Epithelial cell of esophagus (primary cell): Measurements from ENCODE around the gene UVRAG.

Source experiments
- DNase-seq: peaks from one replicate; pipeline ENCODE4 v3.0.0; 2010; ENCODE audit warnings: low read depth
- H3K4me3 ChIP-seq: 2 replicates; pipeline ENCODE4 v1.5.1; 2011; ENCODE audit warnings: mild to moderate bottlenecking, low read length, control low read depth
- TF ChIP-seq, protein P1 (sequence below): IDR thresholded peaks from 2 replicates; pipeline ENCODE4 v1.5.1; 2011; ENCODE audit warnings: low read depth, mild to moderate bottlenecking, low read length, control low read depth, inconsistent platforms; ENCODE audit not compliant: insufficient read depth; ENCODE audit errors: missing control alignments

The UVRAG gene

DNA sequence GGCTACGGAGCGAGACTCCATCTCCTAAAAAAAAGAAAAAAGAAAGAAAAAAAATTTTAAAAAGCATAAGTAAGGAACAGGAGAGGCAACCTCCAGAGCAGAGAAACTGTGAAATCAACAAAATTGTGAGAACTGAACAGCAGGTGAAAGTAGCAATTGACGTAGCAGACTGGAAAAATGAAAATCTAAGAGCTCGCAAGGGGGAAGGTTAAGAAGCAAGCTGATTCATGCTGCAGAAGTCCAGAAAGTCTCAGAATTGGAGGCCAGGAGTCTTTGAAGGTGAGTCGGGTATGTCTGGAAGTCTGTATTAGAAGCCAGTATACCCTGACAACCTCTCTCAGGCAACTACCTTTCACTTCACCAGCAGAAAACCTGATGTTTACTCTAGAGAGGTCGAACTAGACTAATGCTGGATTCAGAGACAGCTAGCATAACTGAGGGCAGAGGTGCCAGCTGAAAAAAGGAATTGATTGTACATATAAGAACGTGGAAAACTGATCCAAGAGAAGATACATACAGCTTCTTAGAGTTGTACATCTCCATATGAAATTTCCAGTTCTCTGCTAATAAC is 229.8 kb downstream of the UVRAG start:
- TF ChIP-seq, protein P1, sequence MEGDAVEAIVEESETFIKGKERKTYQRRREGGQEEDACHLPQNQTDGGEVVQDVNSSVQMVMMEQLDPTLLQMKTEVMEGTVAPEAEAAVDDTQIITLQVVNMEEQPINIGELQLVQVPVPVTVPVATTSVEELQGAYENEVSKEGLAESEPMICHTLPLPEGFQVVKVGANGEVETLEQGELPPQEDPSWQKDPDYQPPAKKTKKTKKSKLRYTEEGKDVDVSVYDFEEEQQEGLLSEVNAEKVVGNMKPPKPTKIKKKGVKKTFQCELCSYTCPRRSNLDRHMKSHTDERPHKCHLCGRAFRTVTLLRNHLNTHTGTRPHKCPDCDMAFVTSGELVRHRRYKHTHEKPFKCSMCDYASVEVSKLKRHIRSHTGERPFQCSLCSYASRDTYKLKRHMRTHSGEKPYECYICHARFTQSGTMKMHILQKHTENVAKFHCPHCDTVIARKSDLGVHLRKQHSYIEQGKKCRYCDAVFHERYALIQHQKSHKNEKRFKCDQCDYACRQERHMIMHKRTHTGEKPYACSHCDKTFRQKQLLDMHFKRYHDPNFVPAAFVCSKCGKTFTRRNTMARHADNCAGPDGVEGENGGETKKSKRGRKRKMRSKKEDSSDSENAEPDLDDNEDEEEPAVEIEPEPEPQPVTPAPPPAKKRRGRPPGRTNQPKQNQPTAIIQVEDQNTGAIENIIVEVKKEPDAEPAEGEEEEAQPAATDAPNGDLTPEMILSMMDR, result no peak
- no peak overlapping the region for H3K4me3 ChIP-seq
- DNase-seq, result no peak

DNA sequence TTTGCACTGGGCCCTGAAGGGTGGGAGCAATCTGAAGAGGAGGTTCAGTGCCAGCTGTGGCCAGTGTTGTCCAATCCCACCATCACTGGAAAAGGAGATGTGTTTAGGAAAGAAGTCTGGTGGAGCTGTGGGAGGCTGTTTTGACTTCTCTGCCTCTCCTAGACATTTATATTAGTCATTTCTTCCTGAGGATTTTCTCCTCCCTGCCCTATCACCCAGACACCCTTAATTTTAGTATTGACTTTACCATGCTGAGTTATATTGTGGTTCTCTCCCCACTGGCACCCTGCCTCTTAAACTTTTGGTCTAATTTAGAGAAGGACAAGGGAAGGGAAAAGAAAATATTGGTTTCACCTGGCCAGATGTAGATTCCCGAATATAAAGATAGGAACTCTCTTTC is 232.2 kb downstream of the UVRAG start:
- no peak overlapping the region for H3K4me3 ChIP-seq
- TF ChIP-seq, protein P1, result no peak
- no peak for DNase-seq

DNA sequence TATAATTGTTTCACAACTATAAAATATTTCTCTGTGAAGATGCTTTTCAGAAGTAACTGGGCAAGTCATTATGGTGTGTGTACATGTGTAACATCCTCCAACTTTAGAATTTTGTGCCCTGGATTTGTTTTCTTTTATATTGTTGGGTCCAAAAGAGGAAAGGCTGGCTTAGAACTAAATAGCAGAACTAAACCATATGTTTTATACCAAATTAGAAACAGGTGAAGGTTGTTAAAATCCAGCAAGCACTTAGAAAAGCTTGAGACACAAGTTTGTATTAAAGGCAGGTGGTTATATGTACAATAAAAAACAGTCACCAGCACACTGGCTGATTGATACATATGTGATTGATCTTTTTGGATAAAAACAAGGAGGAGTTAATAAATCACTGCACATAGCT is 232.8 kb downstream of the UVRAG start:
- no peak overlapping the region for H3K4me3 ChIP-seq
- no peak for DNase-seq
- TF ChIP-seq, protein P1, result no peak

DNA sequence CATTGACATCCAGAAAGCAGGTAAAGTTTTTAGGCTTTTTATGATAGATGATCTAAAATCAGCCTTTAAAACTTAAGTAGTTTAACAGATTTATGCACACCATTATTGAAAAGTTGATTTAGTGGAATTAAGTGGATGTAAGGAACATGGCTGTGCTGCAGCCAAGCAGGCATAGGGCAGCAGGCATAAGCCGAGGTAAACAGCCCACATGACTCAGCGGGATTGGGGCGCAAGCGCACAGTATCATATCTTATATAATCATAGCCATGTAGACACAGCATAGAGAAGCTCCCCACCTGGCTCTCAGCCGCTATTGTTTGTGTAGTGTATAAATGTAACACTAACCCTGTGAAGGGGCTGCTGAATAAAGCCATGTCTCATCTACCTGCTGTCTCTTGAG is 233.8 kb downstream of the UVRAG start:
- H3K4me3 ChIP-seq, result no peak overlapping the region
- DNase-seq, result no peak
- TF ChIP-seq, protein P1, result no peak

DNA sequence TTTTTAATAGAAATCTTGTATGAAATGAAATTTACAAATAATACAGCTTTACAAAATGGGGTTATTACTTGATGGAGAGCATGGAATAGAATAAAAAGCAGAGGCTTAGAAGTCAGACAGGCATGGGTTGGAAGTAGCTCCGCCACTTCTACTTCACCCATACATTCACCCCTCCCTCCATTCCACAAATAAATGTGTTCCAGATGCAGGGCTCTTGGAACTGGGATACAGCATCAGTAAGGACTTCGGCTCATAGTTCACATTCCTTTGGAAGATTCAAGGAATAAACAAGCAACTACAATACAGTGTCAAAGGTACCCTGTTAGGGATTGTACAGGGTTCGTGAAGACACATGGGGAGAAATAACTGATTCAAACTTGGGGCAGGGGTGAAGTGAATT is 234.5 kb downstream of the UVRAG start:
- no peak overlapping the region for H3K4me3 ChIP-seq
- TF ChIP-seq, protein P1, result no peak
- DNase-seq, result no peak

DNA sequence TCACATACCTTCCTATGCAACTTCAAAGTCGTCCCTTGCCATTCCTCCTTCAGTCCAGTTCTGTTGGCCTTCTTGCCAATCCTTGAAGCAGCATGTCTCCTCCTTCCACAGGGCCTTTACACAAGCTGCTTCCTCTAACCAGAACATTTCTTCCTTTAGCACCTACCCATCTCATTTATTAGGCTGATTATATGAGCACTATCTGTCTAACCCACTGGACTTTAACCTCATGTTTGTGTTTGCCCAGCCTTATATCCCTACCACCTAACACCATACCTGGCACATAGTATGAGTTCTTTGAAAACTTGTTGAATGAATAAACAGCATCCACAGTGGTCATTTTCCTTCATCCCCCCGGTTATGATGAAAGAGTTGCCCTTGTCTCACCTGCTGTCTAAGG is 236.9 kb downstream of the UVRAG start:
- TF ChIP-seq, protein P1, result no peak
- H3K4me3 ChIP-seq, result no peak overlapping the region
- no peak for DNase-seq

DNA sequence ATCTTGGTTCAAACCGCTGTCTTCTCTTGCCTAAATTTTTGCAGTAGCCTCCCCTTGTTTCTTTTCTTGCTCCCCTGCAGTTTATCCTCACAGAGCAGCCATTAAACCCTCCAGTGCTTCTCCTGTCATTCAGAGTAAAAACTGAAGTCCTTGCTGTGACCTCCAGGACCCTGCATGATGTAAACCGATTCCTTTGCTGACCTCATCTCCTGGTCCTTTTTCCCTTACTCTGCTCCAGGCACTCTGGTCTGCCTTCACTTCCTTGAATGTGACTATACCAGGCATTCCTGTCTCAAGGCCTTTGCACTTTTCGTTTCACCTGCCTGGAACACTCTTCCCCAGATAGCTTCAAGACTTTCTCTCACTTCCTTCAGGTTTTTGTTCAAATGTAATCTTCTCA is 239.3 kb downstream of the UVRAG start:
- no peak for DNase-seq
- TF ChIP-seq, protein P1, result no peak

More for the DNA sequence above, 239.3 kb downstream of the UVRAG start:
- no peak overlapping the region for H3K4me3 ChIP-seq
